ENCODE measurements around the gene VAMP2.

DNA sequence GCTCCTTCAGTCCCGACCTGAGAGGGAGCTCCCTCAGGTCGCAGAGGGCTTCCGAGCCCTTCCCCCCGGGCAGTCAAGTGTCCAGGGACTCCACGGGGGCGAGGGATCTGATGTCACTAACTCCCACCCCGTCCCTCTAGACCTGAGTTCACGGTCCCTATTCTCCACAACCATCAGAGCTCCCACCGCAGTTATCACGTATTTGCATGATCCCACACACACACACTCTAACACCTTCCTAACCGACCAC, 6.8 kb downstream of the VAMP2 start:
- TF ChIP-seq ZNF565 (CRISPR knock-in tag; conservative IDR thresholded peaks at IDR 0.05; ENCODE audit: low read depth) (no peak), RARB (CRISPR knock-in tag; IDR thresholded peaks at IDR 0.05) (no peak), ARNTL (CRISPR knock-in tag; IDR thresholded peaks at IDR 0.05; ENCODE audit: borderline replicate concordance, low read depth) (no peak)

Data from SK-N-SH treated with all-trans-retinoic acid at 6 μM for 48 hours (cell line).